OCI-LY3 (cell line): ENCODE measurements around the gene STAT3.
A peak's percentile ranks its signal among the peaks of the same experiment; 100 is the strongest.

Experiments used
- H2AFZ ChIP-seq: fragments of 200-600, 300-600 bp; shearing (Covaris generic); 2 replicates; pipeline ENCODE4 v1.6.0; 2014; ENCODE audit warnings: antibody characterized with exemption, low read depth, low read length
- H3K27ac ChIP-seq: fragments of 200-600, 300-600 bp; sonication (generic); 2 replicates; pipeline ENCODE4 v1.5.1; 2014; ENCODE audit warnings: mild to moderate bottlenecking, low read length, moderate library complexity, mixed read lengths
- H3K27me3 ChIP-seq: fragments of 200-600, 300-600 bp; sonication (generic); 2 replicates; pipeline ENCODE4 v1.6.1; 2014; ENCODE audit warnings: low read depth, low read length, mixed read lengths
- H3K36me3 ChIP-seq: fragments of 200-600, 300-600 bp; sonication (generic); replicated peaks from 2 replicates; pipeline ENCODE3; 2014; ENCODE audit warnings: low read depth, low read length, mixed read lengths
- H3K4me1 ChIP-seq: fragments of 300-600, 200-600 bp; sonication (generic); 2 replicates; pipeline ENCODE4 v1.6.1; 2014; ENCODE audit warnings: low read length, mixed read lengths
- H3K4me2 ChIP-seq: fragments of 200-600, 300-600 bp; sonication (generic); 2 replicates; pipeline ENCODE4 v1.6.1; 2014; ENCODE audit warnings: low read length, mixed read lengths
- H3K4me3 ChIP-seq: fragments of 300-600, 200-600 bp; sonication (generic); 2 replicates; pipeline ENCODE4 v1.5.1; 2014; ENCODE audit warnings: antibody characterized with exemption, mild to moderate bottlenecking, low read length, moderate library complexity
- H3K79me2 ChIP-seq: fragments of 300-600, 200-600 bp; shearing (Covaris generic); 2 replicates; pipeline ENCODE4 v1.6.1; 2014; ENCODE audit warnings: mild to moderate bottlenecking, low read length, mixed read lengths
- H3K9ac ChIP-seq: fragments of 300-600, 200-600 bp; shearing (Covaris generic); 2 replicates; pipeline ENCODE4 v1.6.0; 2014; ENCODE audit warnings: mild to moderate bottlenecking, low read length, moderate library complexity
- H3K9me3 ChIP-seq: fragments of 200-600, 300-600 bp; shearing (Covaris generic); 2 replicates; pipeline ENCODE4 v1.6.1; 2014; ENCODE audit warnings: low read length, mixed read lengths; ENCODE audit not compliant: insufficient read depth
- H4K20me1 ChIP-seq: fragments of 200-600, 300-600 bp; sonication (generic); 2 replicates; pipeline ENCODE4 v1.6.1; 2016; ENCODE audit warnings: low read length, mixed read lengths; ENCODE audit not compliant: insufficient read depth
- CTCF ChIP-seq: fragments of 200-600, 300-600 bp; sonication (generic); IDR thresholded peaks from 2 replicates; pipeline ENCODE4 v1.5.1; 2014; ENCODE audit warnings: antibody characterized with exemption, low read length, low read depth
- EZH2phosphoT487 ChIP-seq: fragments of 200-600 bp; shearing (Covaris generic); IDR thresholded peaks from 2 replicates; pipeline ENCODE4 v1.6.1; 2018; ENCODE audit warnings: antibody characterized with exemption, mixed run types, low read depth

The STAT3 gene

GRCh38 chr17:42275527-42276358 lies 112.5 kb downstream of the STAT3 start:
- H3K4me1 ChIP-seq, result peaks cover 48% of the 10 kb centered on the region
- H3K27ac ChIP-seq, result peak overlapping the region; percentile 95
- no peak for TF ChIP-seq EZH2phosphoT487
- no peak for TF ChIP-seq CTCF
- peak overlapping the region; percentile 89 for H3K9ac ChIP-seq
- H3K27me3 ChIP-seq, result no peaks in the 10 kb centered on the region
- H3K9me3 ChIP-seq, result no peaks in the 10 kb centered on the region
- H2AFZ ChIP-seq, result no peak overlapping the region
- peak overlapping the region; percentile 87 for H3K4me3 ChIP-seq
- H3K79me2 ChIP-seq, result peaks cover 61% of the 10 kb centered on the region
- peaks cover 16% of the 10 kb centered on the region for H4K20me1 ChIP-seq
- peaks cover 14% of the 10 kb centered on the region for H3K36me3 ChIP-seq
- H3K4me2 ChIP-seq, result peak overlapping the region; percentile 84

- H3K4me1 ChIP-seq, result peaks cover 56% of the 10 kb centered on the region
- H3K9ac ChIP-seq, result peak overlapping the region; percentile 89
- no peak overlapping the region for H2AFZ ChIP-seq
- H3K4me2 ChIP-seq, result peak overlapping the region; percentile 84
- peak overlapping the region; percentile 87 for H3K4me3 ChIP-seq
- TF ChIP-seq EZH2phosphoT487, result no peak
- H3K27ac ChIP-seq, result peak overlapping the region; percentile 95
- peaks cover 68% of the 10 kb centered on the region for H3K79me2 ChIP-seq
- H3K36me3 ChIP-seq, result peaks cover 14% of the 10 kb centered on the region
- H3K9me3 ChIP-seq, result no peaks in the 10 kb centered on the region
- H4K20me1 ChIP-seq, result peaks cover 17% of the 10 kb centered on the region
- H3K27me3 ChIP-seq, result no peaks in the 10 kb centered on the region
These were observed 113.3 kb downstream of the STAT3 start for GRCh38 chr17:42274812-42275526.

- peaks cover 76% of the 10 kb centered on the region for H3K79me2 ChIP-seq
These were observed 114.0 kb downstream of the STAT3 start for GRCh38 chr17:42274253-42274542.

GRCh38 chr17:42273474-42274252 lies 114.6 kb downstream of the STAT3 start:
- peak overlapping the region; percentile 95 for H3K27ac ChIP-seq
- no peaks in the 10 kb centered on the region for H3K27me3 ChIP-seq
- TF ChIP-seq CTCF (no peak), EZH2phosphoT487 (no peak)
- peak overlapping the region; percentile 84 for H3K4me2 ChIP-seq
- peaks cover 63% of the 10 kb centered on the region for H3K4me1 ChIP-seq
- peak overlapping the region; percentile 87 for H3K4me3 ChIP-seq
- H2AFZ ChIP-seq, result no peak overlapping the region
- H3K79me2 ChIP-seq, result peaks cover 81% of the 10 kb centered on the region
- H3K36me3 ChIP-seq, result peaks cover 18% of the 10 kb centered on the region
- peak overlapping the region; percentile 89 for H3K9ac ChIP-seq
- H3K9me3 ChIP-seq, result no peaks in the 10 kb centered on the region
- H4K20me1 ChIP-seq, result peaks cover 18% of the 10 kb centered on the region

More at GRCh38 chr17:42274253-42274542, 114.0 kb downstream of the STAT3 start:
- TF ChIP-seq EZH2phosphoT487 (no peak), CTCF (no peak)
- Histone ChIP-seq H3K27ac (peak overlapping the region; percentile 95), H3K36me3 (peaks cover 17% of the 10 kb centered on the region), H3K4me3 (peak overlapping the region; percentile 87), H3K4me1 (peaks cover 62% of the 10 kb centered on the region), H3K4me2 (peak overlapping the region; percentile 84), H4K20me1 (peaks cover 17% of the 10 kb centered on the region), H2AFZ (no peak overlapping the region), H3K9ac (peak overlapping the region; percentile 89), H3K27me3 (no peaks in the 10 kb centered on the region), H3K9me3 (no peaks in the 10 kb centered on the region)
